PC-3 (cell line): ENCODE data around the gene TPGS2. TPM values are rescaled to one million over a fixed set of nuclear protein-coding genes. Genes with fewer than 3 reads are reported as not detected.
"Not testable (repeated sequence)": the region's sequence is repeated elsewhere in the genome, so short reads cannot be mapped to it uniquely, and the experiment has no call there.

ENCODE experiments used
- ATAC-seq: fragments of 200-7000 bp; cut with Tn5 transposase; 2 replicates; pipeline ENCODE4 v1.9.1; 2020; ENCODE audit warnings: mild to moderate bottlenecking, moderate library complexity
- BruUV-seq: library from RNA; stranded (reverse); fragments of 400-500 nt; replicated peaks from 2 replicates; lab custom pipeline; 2021; lab: Mats Ljungman, UMichigan
- CTCF ChIA-PET: fragments of 300-600 bp; sonication (Branson Sonifier 250); formaldehyde crosslinking; loops from one replicate; lab custom pipeline; 2022; ENCODE audit warnings: antibody characterized with exemption; lab: Charles Lee
- POLR2A ChIA-PET: fragments of 300-600 bp; sonication (Branson Sonifier 250); formaldehyde crosslinking; loops from one replicate; lab custom pipeline; 2022; ENCODE audit warnings: antibody characterized with exemption; ENCODE audit not compliant: unreplicated experiment; lab: Charles Lee
- DNase-seq: peaks from one replicate; pipeline ENCODE4 v3.0.0-alpha.2; 2015
- H2AFZ ChIP-seq: fragments of 300-600 bp; sonication (generic); 2 replicates; pipeline ENCODE4 v1.6.0; 2016; ENCODE audit warnings: antibody characterized with exemption, low read length
- H3F3A ChIP-seq: fragments of 300-600 bp; sonication (generic); one replicate; pipeline ENCODE4 v1.6.0; 2017; ENCODE audit warnings: antibody characterized with exemption, low read length, control low read depth, mild to moderate bottlenecking; ENCODE audit not compliant: unreplicated experiment
- H3K27ac ChIP-seq: fragments of 300-600 bp; sonication (generic); 2 replicates; pipeline ENCODE4 v1.5.1; 2016; ENCODE audit warnings: mild to moderate bottlenecking, low read length
- H3K27me3 ChIP-seq: fragments of 300-600 bp; sonication (generic); 2 replicates; pipeline ENCODE4 v1.6.1; 2016; ENCODE audit warnings: low read length, mixed read lengths
- H3K36me3 ChIP-seq: fragments of 300-600 bp; sonication (generic); 2 replicates; pipeline ENCODE4 v1.6.1; 2016; ENCODE audit warnings: low read depth, mixed run types, low read length, mixed read lengths
- H3K4me1 ChIP-seq: fragments of 300-600 bp; sonication (generic); 2 replicates; pipeline ENCODE4 v1.5.1; 2016; ENCODE audit warnings: low read length; ENCODE audit not compliant: insufficient read depth
- H3K4me2 ChIP-seq: fragments of 300-600 bp; sonication (generic); 2 replicates; pipeline ENCODE4 v1.6.0; 2016; ENCODE audit warnings: low read length
- H3K4me3 ChIP-seq: fragments of 300-600 bp; sonication (generic); 2 replicates; pipeline ENCODE4 v1.5.1; 2016; ENCODE audit warnings: mild to moderate bottlenecking, low read length, mixed read lengths
- H3K79me2 ChIP-seq: fragments of 300-600 bp; sonication (generic); 2 replicates; pipeline ENCODE4 v1.6.1; 2017; ENCODE audit warnings: low read length, mixed read lengths
- H3K9ac ChIP-seq: fragments of 300-600 bp; sonication (generic); 2 replicates; pipeline ENCODE4 v1.6.0; 2016; ENCODE audit warnings: mild to moderate bottlenecking, low read length
- H3K9me2 ChIP-seq: fragments of 300-600 bp; sonication (generic); replicated peaks from 2 replicates; pipeline ENCODE4 v1.6.1; 2016; ENCODE audit warnings: mixed run types, low read length, mixed read lengths
- H3K9me3 ChIP-seq: fragments of 300-600 bp; sonication (generic); 2 replicates; pipeline ENCODE4 v1.6.1; 2016; ENCODE audit warnings: low read length, mixed read lengths
- H4K20me1 ChIP-seq: fragments of 300-600 bp; sonication (generic); 2 replicates; pipeline ENCODE4 v1.6.1; 2016; ENCODE audit warnings: low read length, mixed read lengths
- EZH2 ChIP-seq: fragments of 300-600 bp; sonication (generic); IDR thresholded peaks from one replicate; pipeline ENCODE4 v1.6.1; 2017; ENCODE audit warnings: antibody characterized with exemption, mild to moderate bottlenecking, low read length; ENCODE audit not compliant: unreplicated experiment
- EZH2phosphoT487 ChIP-seq: fragments of 300-600 bp; sonication (generic); IDR thresholded peaks from 2 replicates; pipeline ENCODE4 v1.6.1; 2018; ENCODE audit warnings: mild to moderate bottlenecking, antibody characterized with exemption, low read length, borderline replicate concordance
- intact Hi-C: fragments of 100-400 bp; cut with micrococcal nuclease; formaldehyde crosslinking; loops from 2 replicates; pipeline ENCODE4 v1.9.0; 2023
- total RNA-seq: library from RNA; depleted of rRNA; stranded (reverse); fragments of >200 nt; gene quantifications from 2 replicates; pipeline ENCODE4 v1.2.3, GENCODE V29; 2014
- TF ChIP-seq, protein P1 (sequence below): fragments of 300-600 bp; sonication (generic); conservative IDR thresholded peaks from 2 replicates; pipeline ENCODE4 v1.5.1; 2017; ENCODE audit warnings: antibody characterized with exemption, low read depth, mild to moderate bottlenecking, low read length

TPGS2 gene
- total RNA-seq, 1 experiment from 2014 or later = 44.9 TPM

GRCh38 chr18:36769611-36770314 lies 59.0 kb downstream of the TPGS2 start:
- H3K4me1 ChIP-seq = no peaks in the 10 kb centered on the region
- BruUV-seq = no TSS peak
- ChIA-PET CTCF (no interaction called here), POLR2A (no interaction called here)
- no peaks in the 10 kb centered on the region for H4K20me1 ChIP-seq
- H3F3A ChIP-seq = no peaks in the 10 kb centered on the region
- H3K4me2 ChIP-seq = no peak overlapping the region
- TF ChIP-seq EZH2 (no peak), EZH2phosphoT487 (no peak)
- TF ChIP-seq, protein P1, sequence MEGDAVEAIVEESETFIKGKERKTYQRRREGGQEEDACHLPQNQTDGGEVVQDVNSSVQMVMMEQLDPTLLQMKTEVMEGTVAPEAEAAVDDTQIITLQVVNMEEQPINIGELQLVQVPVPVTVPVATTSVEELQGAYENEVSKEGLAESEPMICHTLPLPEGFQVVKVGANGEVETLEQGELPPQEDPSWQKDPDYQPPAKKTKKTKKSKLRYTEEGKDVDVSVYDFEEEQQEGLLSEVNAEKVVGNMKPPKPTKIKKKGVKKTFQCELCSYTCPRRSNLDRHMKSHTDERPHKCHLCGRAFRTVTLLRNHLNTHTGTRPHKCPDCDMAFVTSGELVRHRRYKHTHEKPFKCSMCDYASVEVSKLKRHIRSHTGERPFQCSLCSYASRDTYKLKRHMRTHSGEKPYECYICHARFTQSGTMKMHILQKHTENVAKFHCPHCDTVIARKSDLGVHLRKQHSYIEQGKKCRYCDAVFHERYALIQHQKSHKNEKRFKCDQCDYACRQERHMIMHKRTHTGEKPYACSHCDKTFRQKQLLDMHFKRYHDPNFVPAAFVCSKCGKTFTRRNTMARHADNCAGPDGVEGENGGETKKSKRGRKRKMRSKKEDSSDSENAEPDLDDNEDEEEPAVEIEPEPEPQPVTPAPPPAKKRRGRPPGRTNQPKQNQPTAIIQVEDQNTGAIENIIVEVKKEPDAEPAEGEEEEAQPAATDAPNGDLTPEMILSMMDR = no peak
- H3K27me3 ChIP-seq = no peaks in the 10 kb centered on the region
- intact Hi-C loops = no loop called here
- no peak for ATAC-seq
- no peak overlapping the region for H3K9ac ChIP-seq
- no peak overlapping the region for H3K4me3 ChIP-seq
- no peaks in the 10 kb centered on the region for H3K9me2 ChIP-seq
- DNase-seq = no peak
- H3K36me3 ChIP-seq = no peaks in the 10 kb centered on the region
- no peak overlapping the region for H2AFZ ChIP-seq
- H3K9me3 ChIP-seq = no peaks in the 10 kb centered on the region
- H3K27ac ChIP-seq = no peak overlapping the region
- no peaks in the 10 kb centered on the region for H3K79me2 ChIP-seq

DNA sequence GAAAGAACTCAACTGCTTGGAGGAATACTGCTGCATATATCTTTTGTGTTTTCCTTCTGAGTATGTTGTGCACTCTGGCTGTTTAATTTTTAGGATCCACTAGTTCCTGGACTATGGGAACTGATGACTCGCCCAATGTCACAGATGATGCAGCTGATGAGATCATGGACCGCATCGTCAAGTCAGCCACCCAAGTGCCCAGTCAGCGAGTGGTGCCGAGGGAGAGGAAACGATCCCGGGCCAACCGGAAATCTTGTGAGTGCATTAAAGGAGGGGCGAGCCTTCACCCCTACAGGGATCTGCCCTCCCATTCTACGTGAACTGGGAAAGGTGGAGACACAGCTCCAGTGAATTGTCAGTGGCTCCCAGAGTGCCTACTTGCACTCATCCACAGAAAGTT lies 59.6 kb downstream of the TPGS2 start:
- TF ChIP-seq EZH2phosphoT487 (no peak), EZH2 (no peak)
- TF ChIP-seq, protein P1 = no peak
- no TSS peak for BruUV-seq

GRCh38 chr18:36766836-36767235 lies 62.0 kb downstream of the TPGS2 start:
- no peak overlapping the region for H3K9ac ChIP-seq
- H3K4me1 ChIP-seq = no peaks in the 10 kb centered on the region
- no peak overlapping the region for H3K4me3 ChIP-seq
- ATAC-seq (no peak), DNase-seq (no peak)
- H3K9me3 ChIP-seq = no peaks in the 10 kb centered on the region
- no peak overlapping the region for H2AFZ ChIP-seq
- H3K79me2 ChIP-seq = no peaks in the 10 kb centered on the region
- H3F3A ChIP-seq = no peaks in the 10 kb centered on the region
- CTCF ChIA-PET = no interaction called here
- no peaks in the 10 kb centered on the region for H3K27me3 ChIP-seq
- no peaks in the 10 kb centered on the region for H4K20me1 ChIP-seq
- TF ChIP-seq EZH2phosphoT487 (no peak), EZH2 (no peak)
- TF ChIP-seq, protein P1 = no peak
- no TSS peak for BruUV-seq
- H3K27ac ChIP-seq = no peak overlapping the region
- no peaks in the 10 kb centered on the region for H3K9me2 ChIP-seq
- intact Hi-C loops = no loop called here
- no peaks in the 10 kb centered on the region for H3K36me3 ChIP-seq
- POLR2A ChIA-PET = interaction anchor here (0.6 kb wide), 1 partner anchor 483 kb away, joined by 4 read pairs; no protein-coding TSS in a partner anchor
- H3K4me2 ChIP-seq = no peak overlapping the region

More for the DNA sequence above, 59.6 kb downstream of the TPGS2 start:
- Histone ChIP-seq H3K4me3 (no peak overlapping the region), H4K20me1 (no peaks in the 10 kb centered on the region), H3K9me2 (no peaks in the 10 kb centered on the region), H3K4me1 (no peaks in the 10 kb centered on the region), H3K79me2 (no peaks in the 10 kb centered on the region), H3K9ac (no peak overlapping the region), H2AFZ (no peak overlapping the region), H3K4me2 (no peak overlapping the region), H3K27me3 (no peaks in the 10 kb centered on the region), H3K27ac (no peak overlapping the region), H3K9me3 (no peaks in the 10 kb centered on the region), H3K36me3 (no peaks in the 10 kb centered on the region), H3F3A (no peaks in the 10 kb centered on the region)
- POLR2A ChIA-PET = no interaction called here
- ATAC-seq (no peak), DNase-seq (peak; percentile 12)
- intact Hi-C loops = no loop called here
- CTCF ChIA-PET = no interaction called here

DNA sequence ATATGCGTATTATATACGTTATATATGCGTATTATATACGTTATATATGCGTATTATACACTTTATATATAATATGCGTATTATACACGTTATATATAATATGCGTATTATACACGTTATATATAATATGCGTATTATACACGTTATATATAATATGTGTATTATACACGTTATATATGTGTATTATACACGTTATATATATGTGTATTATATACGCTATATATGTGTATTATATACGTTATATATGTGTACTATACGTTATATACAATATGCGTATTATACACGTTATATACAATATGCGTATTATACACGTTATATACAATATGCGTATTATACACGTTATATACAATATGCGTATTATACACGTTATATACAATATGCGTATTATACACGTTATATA lies 65.8 kb downstream of the TPGS2 start:
- DNase-seq, POLR2A ChIA-PET, CTCF ChIA-PET: not testable (repeated sequence)

More for the DNA sequence above, 65.8 kb downstream of the TPGS2 start:
- ATAC-seq, H3K27me3 ChIP-seq, BruUV-seq, H3K4me2 ChIP-seq, H2AFZ ChIP-seq, H3K9ac ChIP-seq, H3F3A ChIP-seq, intact Hi-C loops, H3K36me3 ChIP-seq, H3K9me3 ChIP-seq, H3K4me3 ChIP-seq, H3K27ac ChIP-seq, H4K20me1 ChIP-seq, H3K79me2 ChIP-seq, H3K9me2 ChIP-seq, H3K4me1 ChIP-seq: not testable (repeated sequence)
